Daoy (cell line): ENCODE results near the gene F12. TPM values are rescaled to one million over a fixed set of nuclear protein-coding genes. Genes with fewer than 3 reads are reported as not detected.

Experiments used
- DNase-seq: peaks from one replicate; pipeline ENCODE4 v3.0.0-alpha.2; 2015; ENCODE audit warnings: low read depth
- total RNA-seq: library from RNA; depleted of rRNA; stranded (reverse); fragments of >200 nt; shearing (Covaris generic); gene quantifications from 2 replicates; pipeline ENCODE4 v1.2.3, GENCODE V29; 2014; rRNA removed

Gene F12
- total RNA-seq: 8.6 and 9.6 TPM in 2 replicates

DNA sequence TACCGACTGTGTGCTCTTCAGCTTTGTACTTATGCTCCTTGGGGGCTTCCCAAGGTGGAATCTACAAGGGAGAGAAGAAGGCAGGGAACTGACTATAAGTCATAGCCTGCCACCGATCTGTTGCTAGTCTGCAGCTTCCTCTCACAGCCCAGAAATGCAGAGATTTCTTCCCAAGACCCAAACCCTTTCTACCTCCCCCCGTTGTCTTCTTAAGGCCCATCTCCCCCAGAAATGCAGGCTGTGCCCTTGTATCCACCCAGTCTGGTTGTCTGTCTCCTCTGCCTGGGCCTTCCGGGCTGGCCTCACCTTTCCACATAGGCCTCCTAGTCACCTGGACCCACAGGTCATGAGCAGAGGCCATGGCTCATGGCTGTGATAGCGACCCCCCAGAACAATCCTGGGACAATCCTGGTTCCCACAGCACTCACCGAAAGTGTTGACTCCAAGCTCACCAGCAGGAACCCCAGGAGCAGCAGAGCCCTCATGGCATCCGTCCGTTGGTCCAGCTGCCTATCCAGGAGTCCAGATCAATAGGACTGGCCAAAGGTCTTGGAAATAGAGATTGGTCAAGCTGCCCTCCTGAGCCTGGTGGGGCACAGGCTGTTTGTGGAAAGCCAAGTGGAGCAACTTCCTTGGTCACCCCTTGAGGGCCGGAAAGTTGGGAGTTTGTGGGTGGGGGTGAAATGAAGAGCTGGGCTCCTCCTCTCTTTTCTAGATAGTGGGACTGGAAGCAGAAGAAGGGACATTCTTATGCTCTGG is at the start of gene F12:
F12 (minus strand) TSS at position 522 of the 759 bp plus-strand sequence; CDS start at position 485, 37 bp downstream.
- DNase-seq: no peak

DNA sequence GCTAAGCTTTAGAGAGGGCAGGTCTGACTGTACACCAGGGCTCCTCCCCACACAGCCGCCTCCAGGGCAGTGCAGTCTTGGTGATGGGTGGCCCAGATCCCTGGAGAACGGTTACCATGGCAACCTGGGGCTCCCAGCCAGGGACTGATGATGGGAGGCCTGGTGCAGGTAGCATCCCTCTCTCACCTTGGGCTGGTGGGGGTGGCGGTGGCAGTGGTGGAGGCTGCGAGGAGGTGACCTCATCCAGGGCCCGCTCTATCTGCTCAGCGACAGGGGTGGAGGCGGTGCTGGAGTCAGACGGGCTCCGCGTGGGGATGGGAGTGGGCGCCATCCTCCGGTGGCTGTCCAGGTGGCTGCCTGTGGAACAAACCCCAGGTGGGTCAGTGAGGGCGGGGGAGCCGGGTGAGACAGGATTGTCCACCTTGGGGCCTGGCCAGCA is 49.6 kb upstream of the F12 start:
- DNase-seq: peak; percentile 44

DNA sequence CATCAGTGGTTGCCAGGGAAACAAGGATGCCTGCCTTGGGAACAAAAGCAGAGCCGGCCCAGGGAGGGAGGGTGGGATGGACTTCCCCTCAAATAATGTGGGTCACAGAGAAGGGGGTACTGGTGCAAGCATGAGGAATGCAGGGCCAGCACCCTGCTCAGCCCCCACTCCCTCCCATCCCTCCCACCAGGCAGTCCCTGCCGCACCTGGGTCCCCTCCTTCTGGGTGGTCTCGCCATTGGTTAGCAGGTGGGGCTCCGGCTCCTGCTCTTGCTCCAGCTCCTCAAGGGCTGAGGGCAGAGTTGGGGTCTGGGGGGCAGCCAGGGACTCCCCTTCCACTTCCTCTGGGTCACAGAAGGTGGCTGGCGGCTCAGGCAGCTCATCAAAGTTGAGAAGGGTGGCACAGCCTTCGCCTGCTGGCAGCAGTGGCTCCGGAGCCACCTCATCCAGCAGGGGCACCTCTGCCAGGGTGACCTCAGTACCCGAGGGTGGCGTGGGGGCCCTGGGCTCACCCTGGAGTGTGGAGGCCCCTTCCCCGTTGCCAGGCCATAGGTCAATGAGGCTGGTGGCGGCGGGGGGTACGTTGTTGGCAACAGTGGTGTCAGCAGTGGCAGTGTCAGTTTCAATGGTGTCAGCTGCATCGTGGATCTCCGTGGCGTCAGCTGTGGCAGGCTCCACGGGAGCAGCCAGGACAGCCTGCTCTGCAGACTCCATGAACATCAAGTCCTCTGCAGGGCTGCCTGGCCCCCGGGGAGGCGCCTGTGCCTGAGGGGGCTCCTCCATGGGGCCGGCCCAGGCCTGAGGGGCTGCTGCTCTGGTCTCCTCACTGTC is 48.7 kb upstream of the F12 start:
- DNase-seq: no peak

DNA sequence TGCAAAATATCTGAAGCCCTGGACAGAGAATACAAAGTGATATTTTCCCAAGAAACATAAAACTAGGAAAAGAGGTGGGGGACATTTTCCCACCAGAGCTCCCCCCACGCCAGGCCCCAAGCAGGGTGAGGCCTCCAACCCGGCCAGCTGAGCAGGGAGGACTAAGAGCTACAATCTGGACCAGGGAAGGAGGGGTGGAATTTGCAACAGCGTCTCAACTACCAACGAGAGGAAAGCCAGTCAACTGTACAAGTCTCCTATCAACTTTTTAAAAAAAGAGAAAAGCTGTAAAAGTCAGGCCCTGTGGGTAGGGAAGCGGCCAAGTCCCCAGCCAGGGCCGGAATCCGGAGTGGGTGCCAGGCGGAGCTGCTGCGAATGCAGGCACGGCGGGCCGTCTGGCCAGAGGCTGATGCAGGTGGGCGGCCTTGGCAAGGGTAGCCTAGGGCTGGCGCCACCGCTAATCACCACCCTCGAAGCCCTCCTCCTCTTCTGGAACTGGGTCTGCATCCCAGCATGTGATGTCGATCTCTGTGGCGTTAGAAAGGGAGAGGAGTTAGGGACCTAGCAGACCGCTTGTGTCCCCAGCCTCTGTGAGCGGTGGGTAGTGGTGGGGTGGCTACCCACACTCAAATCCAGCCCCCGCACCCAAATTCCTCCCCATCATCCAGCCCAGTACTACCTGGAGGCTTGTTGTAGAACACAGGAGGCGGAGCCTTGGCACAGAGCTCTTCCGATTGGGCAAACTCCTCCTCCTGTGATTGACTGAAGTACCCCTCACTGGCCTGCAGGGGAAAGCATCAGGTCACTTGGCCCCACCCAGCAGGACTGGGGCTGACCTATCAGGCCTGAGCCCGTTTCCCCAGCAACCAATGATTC is 47.9 kb upstream of the F12 start:
- DNase-seq: peak; percentile 96

DNA sequence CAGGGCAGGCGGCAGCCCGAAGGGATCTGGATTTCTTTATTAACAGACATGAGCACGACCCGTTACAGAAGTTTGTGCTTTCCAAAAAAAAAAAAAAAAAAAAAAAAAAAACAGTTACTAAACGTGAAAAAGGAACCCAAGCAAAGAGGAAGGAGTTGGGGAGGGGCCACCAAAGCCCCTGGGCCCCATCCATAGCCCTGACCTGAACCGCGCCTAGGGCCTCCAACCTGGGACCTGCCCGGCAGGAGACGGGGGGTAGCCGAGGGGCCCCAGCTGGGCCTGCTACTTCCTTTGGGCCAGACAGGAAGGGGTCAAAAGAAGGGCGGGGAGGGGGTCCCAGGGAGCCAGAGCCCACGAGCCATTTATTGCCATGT is 47.2 kb upstream of the F12 start:
- DNase-seq: no peak

DNA sequence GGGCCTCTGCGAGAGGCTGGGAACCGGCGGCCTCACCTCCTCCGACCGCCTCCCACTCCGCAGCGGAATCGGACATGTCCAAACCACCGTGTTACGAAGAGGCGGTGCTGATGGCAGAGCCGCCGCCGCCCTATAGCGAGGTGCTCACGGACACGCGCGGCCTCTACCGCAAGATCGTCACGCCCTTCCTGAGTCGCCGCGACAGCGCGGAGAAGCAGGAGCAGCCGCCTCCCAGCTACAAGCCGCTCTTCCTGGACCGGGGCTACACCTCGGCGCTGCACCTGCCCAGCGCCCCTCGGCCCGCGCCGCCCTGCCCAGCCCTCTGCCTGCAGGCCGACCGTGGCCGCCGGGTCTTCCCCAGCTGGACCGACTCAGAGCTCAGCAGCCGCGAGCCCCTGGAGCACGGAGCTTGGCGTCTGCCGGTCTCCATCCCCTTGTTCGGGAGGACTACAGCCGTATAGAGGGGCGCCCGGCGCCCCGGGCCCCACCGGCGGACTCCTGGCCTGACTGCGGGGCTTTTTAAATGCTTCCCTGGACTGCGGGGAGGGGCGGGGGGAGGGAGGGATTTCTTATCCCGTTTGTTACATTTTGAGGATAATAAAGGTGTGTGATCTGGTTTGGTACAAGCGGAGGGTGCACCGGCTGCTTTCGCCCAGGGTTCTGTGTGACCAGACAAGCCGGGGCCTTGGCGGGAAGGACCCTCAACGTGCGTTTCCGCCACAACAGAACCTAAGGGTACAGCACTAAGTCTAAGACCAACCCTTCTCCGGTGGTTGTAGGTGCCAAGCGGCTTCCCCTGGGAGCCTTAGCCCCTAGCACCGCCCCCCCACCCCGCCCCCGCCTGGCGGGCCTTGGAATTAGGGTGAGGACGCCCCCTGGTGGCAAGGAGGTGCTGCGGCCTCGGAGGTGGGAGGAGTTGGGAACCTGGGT is 46.6 kb upstream of the F12 start:
- DNase-seq: peak; percentile 93

DNA sequence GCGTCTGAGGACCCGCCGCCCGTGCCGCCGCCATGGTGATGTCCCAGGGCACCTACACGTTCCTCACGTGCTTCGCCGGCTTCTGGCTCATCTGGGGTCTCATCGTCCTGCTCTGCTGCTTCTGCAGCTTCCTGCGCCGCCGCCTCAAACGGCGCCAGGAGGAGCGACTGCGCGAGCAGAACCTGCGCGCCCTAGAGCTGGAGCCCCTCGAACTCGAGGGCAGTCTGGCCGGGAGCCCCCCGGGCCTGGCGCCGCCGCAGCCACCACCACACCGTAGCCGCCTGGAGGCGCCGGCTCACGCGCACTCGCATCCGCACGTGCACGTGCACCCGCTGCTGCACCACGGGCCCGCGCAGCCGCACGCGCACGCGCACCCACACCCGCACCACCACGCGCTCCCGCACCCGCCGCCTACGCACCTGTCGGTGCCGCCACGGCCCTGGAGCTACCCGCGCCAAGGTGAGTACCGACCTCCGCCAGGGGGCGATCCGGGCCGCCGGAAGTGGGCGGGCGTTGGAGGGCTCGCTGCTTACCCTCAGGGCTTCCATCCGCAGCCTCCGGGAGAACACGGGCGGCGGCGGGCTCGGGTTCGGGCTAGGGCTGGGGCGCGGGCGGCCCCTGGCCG is 45.8 kb upstream of the F12 start:
- peak; percentile 88 for DNase-seq

- DNase-seq: peak; percentile 95
These were observed 45.2 kb upstream of the F12 start for GRCh38 chr5:177454397-177455035.

- peak; percentile 46 for DNase-seq
These were observed 44.6 kb upstream of the F12 start for GRCh38 chr5:177453852-177454396.

- DNase-seq: peak; percentile 42
These were observed 43.6 kb upstream of the F12 start for GRCh38 chr5:177452688-177453638.

DNA sequence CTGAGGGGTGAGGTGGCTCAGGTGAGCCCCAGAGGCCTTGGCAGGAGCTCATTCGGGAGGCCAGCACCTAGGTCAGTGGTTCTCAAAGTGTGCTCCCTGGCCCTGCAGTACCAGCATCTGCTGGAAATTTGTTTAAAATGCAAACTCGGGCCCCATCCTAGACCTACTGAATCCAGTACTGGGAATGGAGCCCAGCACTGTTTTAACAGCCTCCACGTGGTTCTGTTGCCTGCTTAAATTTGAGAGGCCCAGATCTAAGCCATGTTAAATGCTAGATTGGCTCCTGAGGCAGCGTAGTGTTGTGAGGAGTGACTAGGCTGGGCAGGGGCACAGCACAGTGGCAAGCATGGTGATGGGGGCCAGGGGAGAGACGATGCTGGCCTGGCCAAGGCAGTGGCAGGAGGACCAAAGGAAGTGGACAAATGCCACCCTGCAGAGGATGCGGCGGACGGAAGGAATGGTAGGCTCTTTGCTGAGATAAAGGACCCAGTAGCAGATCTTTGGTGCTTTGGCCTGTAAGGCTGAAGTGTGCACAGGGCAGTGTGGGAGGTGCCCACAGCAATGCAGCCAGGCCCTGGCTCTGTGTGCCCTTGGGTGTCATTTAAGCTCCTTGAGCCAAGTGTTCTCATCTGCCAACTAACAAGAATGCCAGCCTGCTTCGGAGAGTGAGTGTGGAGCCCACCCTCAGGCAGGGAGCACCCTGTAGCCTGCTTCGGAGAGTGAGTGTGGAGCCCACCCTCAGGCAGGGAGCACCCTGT is 41.5 kb upstream of the F12 start:
- no peak for DNase-seq

DNA sequence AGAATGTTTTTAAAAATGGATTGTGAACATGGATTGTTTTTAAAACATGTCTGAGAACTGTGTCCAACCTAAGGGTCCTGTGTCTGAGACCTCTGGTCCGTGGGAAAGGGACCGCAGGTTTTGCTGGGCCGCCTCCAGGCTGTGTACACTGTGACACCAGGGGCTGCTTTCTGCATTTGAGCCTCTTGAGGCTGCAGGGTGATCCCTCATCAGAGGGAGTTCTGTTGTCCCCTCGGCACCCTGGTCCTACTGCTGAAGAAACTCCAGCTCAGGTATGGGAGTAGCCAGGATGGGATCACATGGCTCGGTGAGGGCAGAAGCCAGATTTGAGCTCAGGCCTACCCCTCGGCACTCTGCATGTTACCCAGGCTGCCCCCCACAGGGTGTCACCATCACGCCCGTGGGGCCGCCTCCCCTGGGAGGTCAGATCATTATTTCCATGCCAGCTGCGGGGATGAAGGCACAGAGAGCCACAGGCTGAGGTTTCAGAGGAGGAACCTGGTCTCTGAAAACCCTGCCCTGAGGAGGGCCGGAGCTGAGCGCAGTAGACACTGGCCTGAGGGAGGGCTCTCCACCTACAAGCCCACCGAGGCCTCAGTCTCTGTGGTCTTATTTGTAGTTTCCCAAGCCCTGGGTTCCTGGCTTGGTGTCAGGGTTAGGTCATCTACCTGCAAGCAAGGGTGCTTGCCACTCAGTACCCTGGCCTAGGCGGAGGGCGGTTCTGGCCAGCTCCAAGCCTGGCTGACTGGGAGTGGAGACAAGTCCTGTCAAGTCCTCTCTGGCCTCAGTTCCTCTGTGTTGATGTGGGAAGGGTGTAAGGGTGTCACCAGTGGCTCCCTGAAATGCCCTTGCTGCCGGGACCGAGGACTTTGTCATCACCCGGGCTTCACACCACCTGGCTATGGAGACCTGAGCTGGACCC is 40.0 kb upstream of the F12 start:
- DNase-seq: no peak

DNA sequence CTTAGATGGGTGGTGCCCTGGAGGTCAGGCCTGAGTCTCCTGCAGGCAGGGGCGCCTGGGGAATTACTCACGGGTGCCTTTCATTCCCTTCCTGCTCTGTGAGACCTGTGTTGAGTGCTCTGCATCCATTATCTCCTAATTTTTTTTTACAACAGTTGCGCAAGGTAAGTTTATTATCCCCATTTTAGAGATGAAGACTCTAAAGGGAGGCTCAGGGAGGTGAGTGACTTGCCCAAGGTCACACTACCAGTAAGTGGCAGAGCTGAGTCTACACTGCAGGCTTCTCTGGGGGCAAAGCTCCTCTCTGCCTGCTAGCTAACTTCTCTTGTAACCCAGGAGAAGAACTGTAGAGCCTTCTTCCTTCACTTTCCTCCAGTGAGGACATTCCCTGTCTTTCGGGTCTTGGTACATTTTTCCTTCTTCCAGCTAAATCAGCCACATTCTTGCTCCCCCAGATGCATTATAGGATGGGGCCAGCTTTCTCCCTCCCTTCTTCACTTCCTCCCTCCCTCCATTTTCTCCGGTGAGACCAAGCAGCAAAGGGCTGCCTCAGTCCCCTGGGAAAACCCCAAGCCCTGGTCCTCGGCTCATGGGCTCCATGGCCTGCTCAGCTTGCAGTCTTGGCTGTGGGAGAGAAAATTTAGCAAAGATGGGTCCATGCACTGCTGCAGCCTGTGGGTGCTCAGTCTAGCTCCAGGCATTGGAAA is 39.0 kb upstream of the F12 start:
- no peak for DNase-seq

DNA sequence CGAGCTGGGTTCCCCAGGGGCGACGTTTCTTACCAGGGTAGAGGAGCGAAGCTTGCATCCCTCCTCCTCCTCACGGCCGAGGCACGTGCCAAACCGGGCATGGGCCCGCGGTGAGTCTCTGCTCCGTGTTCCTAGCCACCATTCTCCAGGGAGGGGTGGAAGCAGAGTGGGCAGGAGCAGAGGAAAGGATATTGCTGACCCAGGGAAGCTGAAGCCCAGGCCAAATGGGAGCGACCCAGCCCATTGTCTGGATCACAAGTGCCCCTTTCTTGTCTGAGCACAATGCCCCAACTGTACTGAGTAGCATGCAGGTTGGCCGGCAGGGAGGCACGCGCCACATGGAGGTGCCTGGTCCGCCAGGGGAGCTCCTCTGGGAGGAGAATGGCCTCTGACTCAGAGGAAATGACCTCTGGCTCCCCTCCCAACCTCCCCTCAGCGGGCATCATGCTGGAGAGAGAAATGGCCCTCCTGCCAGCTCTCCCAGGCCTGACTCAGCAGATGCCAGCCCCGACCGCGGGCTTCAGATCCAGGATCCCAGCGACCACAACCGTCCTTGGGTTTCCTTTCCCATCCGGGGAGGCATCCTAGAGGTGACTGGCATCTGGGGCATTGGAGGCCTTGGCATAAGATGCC is 38.4 kb upstream of the F12 start:
- peak; percentile 96 for DNase-seq

DNA sequence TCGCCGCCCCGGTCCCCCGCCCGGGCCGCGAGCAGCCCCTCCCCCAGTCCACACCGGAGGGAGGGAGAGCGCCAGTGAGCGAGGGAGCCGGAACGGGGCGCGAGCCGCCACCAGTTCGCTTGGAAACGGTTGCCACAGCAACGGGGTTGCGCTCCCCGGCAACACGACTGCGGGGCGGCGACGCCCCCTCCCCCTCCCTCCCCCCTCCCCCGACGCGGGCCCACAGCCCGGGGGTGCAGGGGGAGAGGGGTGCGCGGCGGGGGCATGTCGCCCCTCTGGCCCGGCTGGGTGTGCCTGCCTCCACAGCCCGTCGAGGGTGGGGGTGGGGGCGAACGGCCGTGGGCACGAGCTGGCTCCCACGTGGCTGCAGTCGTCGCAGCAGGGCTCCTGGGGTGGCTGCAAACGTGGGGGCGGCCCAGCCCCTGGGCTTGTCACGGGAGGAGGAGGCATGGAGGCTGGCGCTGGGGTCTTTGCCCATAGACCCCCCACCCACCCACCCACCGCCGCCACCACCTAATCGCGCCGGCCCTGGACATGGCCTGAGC is 37.8 kb upstream of the F12 start:
- DNase-seq: peak; percentile 79
